ENCODE measurements around the gene HSF5. TPM values are rescaled to one million over a fixed set of nuclear protein-coding genes. Genes with fewer than 3 reads are reported as not detected.

HSF5 gene
- total RNA-seq, 1 experiment from 2014 or later, result 0.07 TPM

- Mint-ChIP-seq H3K4me1 (ENCODE audit: low read depth, unreplicated experiment) (peaks cover 64% of the 10 kb centered on the region), H3K9me3 (ENCODE audit: low read depth, unreplicated experiment) (no peaks in the 10 kb centered on the region), H3K27me3 (ENCODE audit: unreplicated experiment) (no peaks in the 10 kb centered on the region), H3K27ac (ENCODE audit: unreplicated experiment) (no peak overlapping the region), H3K4me3 (ENCODE audit: low read depth, unreplicated experiment) (no peak overlapping the region), H3K36me3 (ENCODE audit: insufficient read depth, unreplicated experiment) (no peaks in the 10 kb centered on the region)
- CTCF ChIA-PET, result interaction anchor here (1.2 kb wide), 1 partner anchor 34 kb away, joined by 8 read pairs; the partner anchor contains the start of gene RNF43
- TF ChIP-seq CTCF (IDR thresholded peaks at IDR 0.05; ENCODE audit: unreplicated experiment), result no peak
- no TSS peak for BruUV-seq (replicated peaks)
- intact Hi-C loops (cut with micrococcal nuclease; ENCODE audit: unreplicated experiment), result no loop called here
- DNase-seq, result no peak
Measured at GRCh38 chr17:58383892-58384462, 104.2 kb downstream of the HSF5 start.

- DNase-seq, result no peak
- H3K4me3 Mint-ChIP-seq (ENCODE audit: low read depth, unreplicated experiment), result no peak overlapping the region
- peaks cover 56% of the 10 kb centered on the region for H3K4me1 Mint-ChIP-seq (ENCODE audit: low read depth, unreplicated experiment)
- CTCF ChIA-PET, result no interaction called here
- BruUV-seq (replicated peaks), result no TSS peak
- H3K9me3 Mint-ChIP-seq (ENCODE audit: low read depth, unreplicated experiment), result no peaks in the 10 kb centered on the region
- intact Hi-C loops (cut with micrococcal nuclease; ENCODE audit: unreplicated experiment), result no loop called here
- H3K36me3 Mint-ChIP-seq (ENCODE audit: insufficient read depth, unreplicated experiment), result no peaks in the 10 kb centered on the region
- no peaks in the 10 kb centered on the region for H3K27me3 Mint-ChIP-seq (ENCODE audit: unreplicated experiment)
- H3K27ac Mint-ChIP-seq (ENCODE audit: unreplicated experiment), result no peak overlapping the region
- TF ChIP-seq CTCF (IDR thresholded peaks at IDR 0.05; ENCODE audit: unreplicated experiment), result no peak
Measured at GRCh38 chr17:58382872-58383242, 105.4 kb downstream of the HSF5 start.

DNA sequence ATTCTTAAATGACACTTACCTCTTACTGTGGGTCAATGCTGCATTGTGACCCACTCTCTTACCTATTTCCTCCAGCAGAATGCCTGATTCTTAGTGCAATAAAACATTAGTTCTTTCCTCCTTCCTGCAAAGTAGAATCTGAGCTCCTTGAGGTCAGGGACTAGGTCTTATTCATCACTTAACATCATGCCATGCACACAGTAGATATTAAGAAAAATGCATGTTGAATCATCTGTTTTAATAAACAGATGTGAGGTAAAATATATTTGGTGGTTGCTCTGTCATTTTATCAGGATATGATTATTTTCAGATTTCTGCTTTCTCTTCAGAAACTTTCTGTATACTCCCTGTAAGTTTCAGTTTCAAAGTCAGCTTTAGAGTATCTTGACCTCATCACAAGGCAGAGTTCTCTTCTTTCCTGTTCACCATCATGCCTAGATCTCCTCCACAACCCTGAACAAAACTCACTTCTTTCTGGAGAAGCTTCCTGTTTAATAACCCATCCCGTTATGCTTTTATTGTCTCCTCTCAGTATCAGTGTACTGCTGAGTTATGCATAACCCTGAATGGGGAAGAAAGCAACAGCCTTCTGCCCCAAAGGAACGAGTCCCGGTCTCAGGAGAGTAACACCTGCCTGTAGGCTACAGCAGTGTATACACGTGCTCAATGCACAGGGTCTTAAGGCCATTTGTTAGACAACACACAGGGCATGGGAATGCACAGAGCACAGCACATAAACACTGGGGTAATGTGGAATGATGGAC is 105.9 kb downstream of the HSF5 start:
- no peak for DNase-seq
- Mint-ChIP-seq H3K9me3 (ENCODE audit: low read depth, unreplicated experiment) (no peaks in the 10 kb centered on the region), H3K36me3 (ENCODE audit: insufficient read depth, unreplicated experiment) (peaks cover 3% of the 10 kb centered on the region), H3K4me1 (ENCODE audit: low read depth, unreplicated experiment) (peaks cover 59% of the 10 kb centered on the region), H3K27me3 (ENCODE audit: unreplicated experiment) (no peaks in the 10 kb centered on the region), H3K27ac (ENCODE audit: unreplicated experiment) (no peak overlapping the region), H3K4me3 (ENCODE audit: low read depth, unreplicated experiment) (no peak overlapping the region)
- no TSS peak for BruUV-seq (replicated peaks)
- CTCF ChIA-PET, result no interaction called here
- no peak for TF ChIP-seq CTCF (IDR thresholded peaks at IDR 0.05; ENCODE audit: unreplicated experiment)
- intact Hi-C loops (cut with micrococcal nuclease; ENCODE audit: unreplicated experiment), result no loop called here

DNA sequence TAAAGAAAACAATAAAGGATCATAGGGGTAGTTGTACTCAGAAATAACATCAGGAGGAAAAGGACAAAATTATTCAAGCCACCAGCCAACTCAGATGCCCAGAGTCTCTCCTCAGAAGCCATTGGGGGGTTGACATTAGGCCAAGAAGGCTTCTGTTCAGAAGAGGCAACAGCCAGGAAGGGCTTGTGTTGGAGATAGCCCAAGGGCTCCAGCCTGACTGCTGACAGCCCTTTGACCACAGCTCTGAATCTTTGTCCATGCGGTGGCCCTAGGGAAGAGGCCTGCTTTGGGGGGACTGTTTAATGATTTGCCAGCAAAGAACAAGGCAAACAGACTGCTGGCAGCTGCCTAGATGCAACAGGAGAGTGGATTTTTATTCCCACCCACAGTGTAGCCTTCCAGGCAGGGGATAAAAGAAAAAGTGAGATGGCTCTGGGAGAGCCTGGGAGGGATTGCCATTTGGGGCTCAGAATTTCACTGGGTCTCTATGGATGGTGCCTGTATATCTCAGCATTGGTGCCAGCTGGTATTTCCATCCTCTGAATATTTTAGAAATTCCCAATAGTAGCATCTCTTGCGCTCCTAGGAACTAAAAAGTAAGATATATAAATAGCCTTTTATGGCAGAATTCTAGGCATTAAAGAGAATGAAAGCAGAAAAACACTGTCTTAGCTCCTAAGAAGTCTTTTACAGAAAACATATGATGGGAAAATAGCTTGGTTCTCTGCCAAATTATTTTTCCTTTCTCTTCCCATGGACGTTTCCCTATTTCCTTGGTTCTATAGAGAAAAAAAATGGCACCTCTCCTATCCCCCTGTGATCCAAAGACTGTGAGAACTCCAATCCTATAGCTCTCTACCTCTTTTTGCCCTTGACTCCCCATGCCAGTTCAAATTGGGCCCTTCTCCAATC is 106.8 kb downstream of the HSF5 start:
- Mint-ChIP-seq H3K9me3 (ENCODE audit: low read depth, unreplicated experiment) (no peaks in the 10 kb centered on the region), H3K36me3 (ENCODE audit: insufficient read depth, unreplicated experiment) (peaks cover 5% of the 10 kb centered on the region), H3K27ac (ENCODE audit: unreplicated experiment) (no peak overlapping the region), H3K27me3 (ENCODE audit: unreplicated experiment) (no peaks in the 10 kb centered on the region), H3K4me3 (ENCODE audit: low read depth, unreplicated experiment) (no peak overlapping the region), H3K4me1 (ENCODE audit: low read depth, unreplicated experiment) (peaks cover 64% of the 10 kb centered on the region)
- intact Hi-C loops (cut with micrococcal nuclease; ENCODE audit: unreplicated experiment), result no loop called here
- CTCF ChIA-PET, result interaction anchor here (1.2 kb wide), 1 partner anchor 32 kb away, joined by 3 read pairs; no protein-coding TSS in a partner anchor
- no peak for TF ChIP-seq CTCF (IDR thresholded peaks at IDR 0.05; ENCODE audit: unreplicated experiment)
- DNase-seq, result peak; percentile 28
- BruUV-seq (replicated peaks), result no TSS peak

All from Calu3 (cell line).